Hepatocyte (in vitro differentiated cells): ENCODE data around the gene SMAGP.

Experiments
- CTCF ChIP-seq: fragments of 200-600 bp; sonication (generic); IDR thresholded peaks from 2 replicates; pipeline ENCODE4 v1.5.1; 2016; ENCODE audit warnings: antibody characterized with exemption, mild to moderate bottlenecking; ENCODE audit not compliant: poor library complexity
- EZH2 ChIP-seq: fragments of 200-600 bp; sonication (generic); IDR thresholded peaks from 2 replicates; pipeline ENCODE4 v1.6.1; 2016; ENCODE audit warnings: antibody characterized with exemption, mild to moderate bottlenecking, borderline replicate concordance

GRCh38 chr12:51197736-51198567 lies 72.3 kb downstream of the SMAGP start:
- TF ChIP-seq EZH2 (no peak), CTCF (no peak)
